ENCODE data around the gene ANKMY1.

- no peak for TF ChIP-seq CTCF (conservative IDR thresholded peaks at IDR 0.05; ENCODE audit: low read length)
- no peak for TF ChIP-seq EZH2phosphoT487 (IDR thresholded peaks at IDR 0.05; ENCODE audit: borderline replicate concordance)
Observed at GRCh38 chr2:240525802-240526201, 32.0 kb downstream of the ANKMY1 start.
